BLaER1 treated with 17β-estradiol and CSF1 and Interleukin-3, amounts not matched to agents 10 nM and 100 nM (cell line): Measurements from ENCODE around the gene TMCC3.
A peak's percentile ranks its signal among the peaks of the same experiment; 100 is the strongest.

Source experiments
- H3K27ac ChIP-seq, 11 experiments: shearing (Covaris generic); formaldehyde crosslinking; 2 replicates each; pipeline ENCODE4 v1.8.1; 2022
- H3K27me3 ChIP-seq, 11 experiments: shearing (Covaris generic); formaldehyde crosslinking; 2 replicates each; pipeline ENCODE4 v1.8.1; 2022
- H3K36me3 ChIP-seq, 11 experiments: shearing (Covaris generic); formaldehyde crosslinking; 2 replicates each; pipeline ENCODE4 v1.8.1; 2022
- H3K4me1 ChIP-seq, 10 experiments: shearing (Covaris generic); formaldehyde crosslinking; 2 replicates each; pipeline ENCODE4 v1.8.1; 2022
- H3K4me2 ChIP-seq, 11 experiments: shearing (Covaris generic); formaldehyde crosslinking; 2 replicates each; pipeline ENCODE4 v1.8.1; 2022
- H3K4me3 ChIP-seq, 10 experiments: shearing (Covaris generic); formaldehyde crosslinking; 2 replicates each; pipeline ENCODE4 v1.8.1; 2022
- H3K9ac ChIP-seq, 11 experiments: shearing (Covaris generic); formaldehyde crosslinking; 2 replicates each; pipeline ENCODE4 v1.8.1; 2022
- H3K9me3 ChIP-seq, 11 experiments: shearing (Covaris generic); formaldehyde crosslinking; replicated peaks in 1 of 11; 2 replicates each; pipeline ENCODE4 v1.8.1; 2022
- H4K20me1 ChIP-seq, 11 experiments: shearing (Covaris generic); formaldehyde crosslinking; 2 replicates each; pipeline ENCODE4 v1.8.1; 2022
- Cebpa-rat ChIP-seq, 11 experiments: shearing (Covaris generic); IDR thresholded peaks; 2 replicates each; pipeline ENCODE4 v1.8.1; 2022

The TMCC3 gene

GRCh38 chr12:94663702-94664101 is 13.3 kb upstream of the TMCC3 start:
- Histone ChIP-seq H3K4me1 (peaks cover 17 to 25% (median 20%) of the 10 kb centered on the region in 10 experiments), H3K4me3 (no peak overlapping the region), H3K27me3 (no peaks in the 10 kb centered on the region), H3K27ac (no peak overlapping the region), H3K36me3 (no peaks in the 10 kb centered on the region), H3K9me3 (no peaks in the 10 kb centered on the region), H3K9ac (no peak overlapping the region), H4K20me1 (no peaks in the 10 kb centered on the region), H3K4me2 (peak overlapping the region; percentile 26 to 56 (median 48); a peak in 19 of 22 replicates)
- no peak for TF ChIP-seq Cebpa-rat (IDR thresholded peaks at IDR 0.05)

GRCh38 chr12:94663071-94663470 is 12.7 kb upstream of the TMCC3 start:
- peaks cover 17 to 25% (median 20%) of the 10 kb centered on the region in 10 experiments for H3K4me1 ChIP-seq
- no peaks in the 10 kb centered on the region for H3K36me3 ChIP-seq
- H3K4me3 ChIP-seq = no peak overlapping the region
- H3K9me3 ChIP-seq = no peaks in the 10 kb centered on the region
- peak overlapping the region; percentile 26 to 56 (median 48) for H3K4me2 ChIP-seq
- H3K9ac ChIP-seq = no peak overlapping the region
- no peak for TF ChIP-seq Cebpa-rat (IDR thresholded peaks at IDR 0.05)
- H3K27me3 ChIP-seq = no peaks in the 10 kb centered on the region
- H3K27ac ChIP-seq = 0 out of 22 replicates have a peak overlapping the region, but pooled peaks of 2 of the 11 experiments have one; percentile 0 to 13
- no peaks in the 10 kb centered on the region for H4K20me1 ChIP-seq

- Histone ChIP-seq H3K4me3 (no peak overlapping the region), H3K9me3 (no peaks in the 10 kb centered on the region), H3K27me3 (no peaks in the 10 kb centered on the region), H3K4me2 (no peak overlapping the region), H3K9ac (no peak overlapping the region), H4K20me1 (no peaks in the 10 kb centered on the region), H3K36me3 (no peaks in the 10 kb centered on the region), H3K4me1 (peaks cover 17 to 25% (median 20%) of the 10 kb centered on the region in 10 experiments), H3K27ac (no peak overlapping the region)
- no peak for TF ChIP-seq Cebpa-rat (IDR thresholded peaks at IDR 0.05)
Measured at GRCh38 chr12:94660436-94660835, 10.1 kb upstream of the TMCC3 start.

- Histone ChIP-seq H4K20me1 (no peaks in the 10 kb centered on the region), H3K9me3 (no peaks in the 10 kb centered on the region), H3K4me2 (no peak overlapping the region), H3K4me3 (no peak overlapping the region), H3K4me1 (peaks cover 17 to 25% (median 20%) of the 10 kb centered on the region in 10 experiments), H3K36me3 (no peaks in the 10 kb centered on the region), H3K9ac (no peak overlapping the region), H3K27ac (no peak overlapping the region), H3K27me3 (no peaks in the 10 kb centered on the region)
- TF ChIP-seq Cebpa-rat (IDR thresholded peaks at IDR 0.05) = no peak
Measured at GRCh38 chr12:94659346-94659930, 9.1 kb upstream of the TMCC3 start.

GRCh38 chr12:94658931-94659330 is 8.6 kb upstream of the TMCC3 start:
- H3K9ac ChIP-seq = no peak overlapping the region

GRCh38 chr12:94656556-94656955 is 6.2 kb upstream of the TMCC3 start:
- Histone ChIP-seq H3K9ac (no peak overlapping the region), H3K9me3 (no peaks in the 10 kb centered on the region), H3K4me2 (no peak overlapping the region), H3K36me3 (no peaks in the 10 kb centered on the region), H4K20me1 (no peaks in the 10 kb centered on the region), H3K27me3 (peaks cover 0 to 2% (median 0%) of the 10 kb centered on the region in 11 experiments; a peak in 1 of 22 replicates), H3K4me3 (no peak overlapping the region), H3K27ac (no peak overlapping the region), H3K4me1 (0 out of 20 replicates have a peak, but pooled peaks cover 0 to 3% (median 0%) of the 10 kb centered on the region in 10 experiments)
- TF ChIP-seq Cebpa-rat (IDR thresholded peaks at IDR 0.05) = no peak

More at GRCh38 chr12:94658931-94659330, 8.6 kb upstream of the TMCC3 start:
- no peak for TF ChIP-seq Cebpa-rat (IDR thresholded peaks at IDR 0.05)
- H4K20me1 ChIP-seq = no peaks in the 10 kb centered on the region
- no peak overlapping the region for H3K4me2 ChIP-seq
- H3K27ac ChIP-seq = no peak overlapping the region
- no peaks in the 10 kb centered on the region for H3K9me3 ChIP-seq
- H3K4me3 ChIP-seq = no peak overlapping the region
- H3K27me3 ChIP-seq = no peaks in the 10 kb centered on the region
- no peaks in the 10 kb centered on the region for H3K36me3 ChIP-seq
- peaks cover 14 to 23% (median 18%) of the 10 kb centered on the region in 10 experiments for H3K4me1 ChIP-seq

GRCh38 chr12:94649349-94650142 is 811 bp downstream of the TMCC3 start:
- Histone ChIP-seq H3K4me3 (peak overlapping the region; percentile 66 to 79 (median 70)), H3K27me3 (peaks cover 29 to 54% (median 45%) of the 10 kb centered on the region in 11 experiments), H3K9ac (peak overlapping the region; percentile 53 to 82 (median 71)), H3K4me1 (peaks cover 11 to 20% (median 17%) of the 10 kb centered on the region in 10 experiments; a peak in 19 of 20 replicates), H4K20me1 (peaks cover 0 to 5% (median 0%) of the 10 kb centered on the region in 11 experiments; a peak in 1 of 22 replicates), H3K4me2 (peak overlapping the region; percentile 71 to 95 (median 89)), H3K36me3 (no peaks in the 10 kb centered on the region), H3K27ac (peak overlapping the region in 10 of 11 experiments; percentile 20 to 61 (median 42); a peak in 16 of 22 replicates), H3K9me3 (no peaks in the 10 kb centered on the region)
- no peak for TF ChIP-seq Cebpa-rat (IDR thresholded peaks at IDR 0.05)

GRCh38 chr12:94648578-94648977 is 1.8 kb downstream of the TMCC3 start:
- TF ChIP-seq Cebpa-rat (IDR thresholded peaks at IDR 0.05) = no peak
- Histone ChIP-seq H4K20me1 (peaks cover 0 to 5% (median 0%) of the 10 kb centered on the region in 11 experiments; a peak in 1 of 22 replicates), H3K36me3 (no peaks in the 10 kb centered on the region), H3K9ac (no peak overlapping the region), H3K27me3 (peaks cover 30 to 55% (median 48%) of the 10 kb centered on the region in 11 experiments), H3K4me1 (peaks cover 21 to 29% (median 27%) of the 10 kb centered on the region in 10 experiments; a peak in 19 of 20 replicates), H3K9me3 (no peaks in the 10 kb centered on the region), H3K27ac (no peak overlapping the region), H3K4me2 (peak overlapping the region in 4 of 11 experiments; percentile 71 to 89 (median 87); a peak in 3 of 22 replicates), H3K4me3 (no peak overlapping the region)
